Measurements from ENCODE around the gene DOK1.
A peak's percentile ranks its signal among the peaks of the same experiment; 100 is the strongest.

DOK1 gene

DNA sequence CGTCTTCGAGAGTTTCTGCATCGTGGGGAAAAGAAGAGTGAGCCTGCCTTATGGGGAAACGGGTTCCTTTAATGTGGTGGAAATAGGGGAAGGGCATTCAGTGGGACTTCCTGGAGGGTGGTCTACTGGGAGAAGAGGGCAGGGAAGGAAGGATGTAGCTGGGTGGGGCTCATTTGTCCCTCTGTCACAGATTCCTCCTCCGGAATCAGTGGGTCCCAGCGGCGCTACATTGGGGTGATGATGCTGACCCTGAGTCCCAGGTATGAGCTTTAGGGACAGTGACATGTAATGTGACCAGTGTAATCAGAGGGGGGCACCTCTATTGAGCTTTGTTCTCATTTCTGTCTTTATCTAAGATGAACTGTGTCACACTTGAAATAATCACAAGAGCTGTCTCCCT, 22.9 kb upstream of the DOK1 start:
- no peaks in the 10 kb centered on the region for H3K27me3 ChIP-seq (ENCODE audit: insufficient read depth, low read length)
- H2AFZ ChIP-seq (ENCODE audit: low read length), result no peak overlapping the region
- H3K9me2 ChIP-seq (ENCODE audit: low read depth, low read length), result no peaks in the 10 kb centered on the region
- H3K36me3 ChIP-seq (ENCODE audit: insufficient read depth, low read length), result peaks cover 45% of the 10 kb centered on the region
- peak overlapping the region; percentile 95; the same call in 1 of the 2 replicates for H3K4me2 ChIP-seq (ENCODE audit: low read length)
- TF ChIP-seq EZH2 (IDR thresholded peaks at IDR 0.05; ENCODE audit: borderline replicate concordance, low read length), result no peak
- TF ChIP-seq, protein P1, sequence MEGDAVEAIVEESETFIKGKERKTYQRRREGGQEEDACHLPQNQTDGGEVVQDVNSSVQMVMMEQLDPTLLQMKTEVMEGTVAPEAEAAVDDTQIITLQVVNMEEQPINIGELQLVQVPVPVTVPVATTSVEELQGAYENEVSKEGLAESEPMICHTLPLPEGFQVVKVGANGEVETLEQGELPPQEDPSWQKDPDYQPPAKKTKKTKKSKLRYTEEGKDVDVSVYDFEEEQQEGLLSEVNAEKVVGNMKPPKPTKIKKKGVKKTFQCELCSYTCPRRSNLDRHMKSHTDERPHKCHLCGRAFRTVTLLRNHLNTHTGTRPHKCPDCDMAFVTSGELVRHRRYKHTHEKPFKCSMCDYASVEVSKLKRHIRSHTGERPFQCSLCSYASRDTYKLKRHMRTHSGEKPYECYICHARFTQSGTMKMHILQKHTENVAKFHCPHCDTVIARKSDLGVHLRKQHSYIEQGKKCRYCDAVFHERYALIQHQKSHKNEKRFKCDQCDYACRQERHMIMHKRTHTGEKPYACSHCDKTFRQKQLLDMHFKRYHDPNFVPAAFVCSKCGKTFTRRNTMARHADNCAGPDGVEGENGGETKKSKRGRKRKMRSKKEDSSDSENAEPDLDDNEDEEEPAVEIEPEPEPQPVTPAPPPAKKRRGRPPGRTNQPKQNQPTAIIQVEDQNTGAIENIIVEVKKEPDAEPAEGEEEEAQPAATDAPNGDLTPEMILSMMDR (IDR thresholded peaks at IDR 0.05; ENCODE audit: low read length), result no peak
- H3K79me2 ChIP-seq (ENCODE audit: insufficient read depth, low read length), result peaks cover 10% of the 10 kb centered on the region
- H3K4me3 ChIP-seq (ENCODE audit: low read depth, low read length, poor library complexity, severe bottlenecking), result no peak overlapping the region
- H3F3A ChIP-seq (ENCODE audit: insufficient read depth, low read length), result no peaks in the 10 kb centered on the region
- no peak overlapping the region for H3K27ac ChIP-seq (ENCODE audit: low read depth, low read length, poor library complexity, severe bottlenecking)
- peaks cover 29% of the 10 kb centered on the region for H3K4me1 ChIP-seq (ENCODE audit: insufficient read depth, low read length, severe bottlenecking)
- H3K9ac ChIP-seq (ENCODE audit: low read length), result no peak overlapping the region; the same call in 1 of the 2 replicates
- H4K20me1 ChIP-seq (ENCODE audit: insufficient read depth, low read length), result no peaks in the 10 kb centered on the region
- H3K9me3 ChIP-seq (ENCODE audit: low read length), result no peaks in the 10 kb centered on the region

DNA sequence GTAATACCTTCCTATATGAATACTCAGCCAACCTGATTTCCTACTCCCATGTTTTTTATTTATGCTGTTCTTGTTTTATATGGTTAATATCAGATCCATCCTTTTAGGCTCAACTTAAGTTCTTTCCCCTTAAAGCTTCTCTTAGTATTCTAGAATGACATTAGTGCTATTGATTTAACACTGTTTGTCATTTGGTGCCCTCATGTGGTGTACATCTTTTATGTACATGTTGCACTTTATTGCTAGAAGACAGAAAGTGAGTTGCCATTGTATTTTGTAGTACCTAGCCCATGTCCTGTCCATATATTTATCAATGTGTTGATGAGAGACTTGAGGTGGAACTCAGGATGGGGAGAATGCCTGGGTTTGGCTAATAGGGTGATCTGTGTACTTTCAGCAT, 22.3 kb upstream of the DOK1 start:
- no peak overlapping the region for H3K4me2 ChIP-seq (ENCODE audit: low read length)
- TF ChIP-seq EZH2 (IDR thresholded peaks at IDR 0.05; ENCODE audit: borderline replicate concordance, low read length), result no peak
- TF ChIP-seq, protein P1 (IDR thresholded peaks at IDR 0.05; ENCODE audit: low read length), result peak; percentile 52

DNA sequence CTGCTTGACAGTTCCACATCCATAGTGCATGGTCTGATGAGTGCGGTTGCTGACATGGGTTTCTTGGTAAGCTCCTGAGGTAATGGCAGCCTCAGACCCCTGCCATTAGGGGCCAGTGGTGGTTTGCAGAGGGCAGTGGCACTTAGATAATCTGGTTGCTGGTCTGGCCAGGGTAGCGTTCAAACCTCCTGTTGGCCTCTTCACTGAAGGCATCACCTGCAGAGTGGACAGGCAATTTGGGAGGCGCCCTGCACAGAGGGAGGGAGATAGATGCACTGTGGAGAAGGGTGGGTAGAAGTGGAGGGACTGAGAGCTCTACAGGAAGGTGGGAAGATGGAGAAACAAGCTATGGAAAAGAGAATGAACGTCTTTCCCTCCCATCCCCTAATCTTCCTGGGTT, 21.1 kb upstream of the DOK1 start:
- no peak overlapping the region for H3K4me2 ChIP-seq (ENCODE audit: low read length)
- no peaks in the 10 kb centered on the region for H4K20me1 ChIP-seq (ENCODE audit: insufficient read depth, low read length)
- H3K36me3 ChIP-seq (ENCODE audit: insufficient read depth, low read length), result peaks cover 27% of the 10 kb centered on the region
- no peaks in the 10 kb centered on the region for H3F3A ChIP-seq (ENCODE audit: insufficient read depth, low read length)
- no peak overlapping the region for H2AFZ ChIP-seq (ENCODE audit: low read length)
- H3K4me1 ChIP-seq (ENCODE audit: insufficient read depth, low read length, severe bottlenecking), result peaks cover 20% of the 10 kb centered on the region
- no peaks in the 10 kb centered on the region for H3K27me3 ChIP-seq (ENCODE audit: insufficient read depth, low read length)
- TF ChIP-seq, protein P1 (IDR thresholded peaks at IDR 0.05; ENCODE audit: low read length), result no peak
- no peak for TF ChIP-seq EZH2 (IDR thresholded peaks at IDR 0.05; ENCODE audit: borderline replicate concordance, low read length)
- H3K27ac ChIP-seq (ENCODE audit: low read depth, low read length, poor library complexity, severe bottlenecking), result no peak overlapping the region
- H3K9me3 ChIP-seq (ENCODE audit: low read length), result no peaks in the 10 kb centered on the region
- no peak overlapping the region for H3K9ac ChIP-seq (ENCODE audit: low read length)
- H3K79me2 ChIP-seq (ENCODE audit: insufficient read depth, low read length), result peaks cover 8% of the 10 kb centered on the region
- H3K4me3 ChIP-seq (ENCODE audit: low read depth, low read length, poor library complexity, severe bottlenecking), result no peak overlapping the region
- H3K9me2 ChIP-seq (ENCODE audit: low read depth, low read length), result no peaks in the 10 kb centered on the region

More for the DNA sequence above, 22.3 kb upstream of the DOK1 start:
- H3K9me3 ChIP-seq (ENCODE audit: low read length), result no peaks in the 10 kb centered on the region
- H3K4me3 ChIP-seq (ENCODE audit: low read depth, low read length, poor library complexity, severe bottlenecking), result no peak overlapping the region
- no peaks in the 10 kb centered on the region for H3K9me2 ChIP-seq (ENCODE audit: low read depth, low read length)
- peaks cover 29% of the 10 kb centered on the region for H3K4me1 ChIP-seq (ENCODE audit: insufficient read depth, low read length, severe bottlenecking)
- no peak overlapping the region for H3K27ac ChIP-seq (ENCODE audit: low read depth, low read length, poor library complexity, severe bottlenecking)
- no peaks in the 10 kb centered on the region for H4K20me1 ChIP-seq (ENCODE audit: insufficient read depth, low read length)
- H3K9ac ChIP-seq (ENCODE audit: low read length), result no peak overlapping the region
- H3F3A ChIP-seq (ENCODE audit: insufficient read depth, low read length), result no peaks in the 10 kb centered on the region
- peaks cover 40% of the 10 kb centered on the region for H3K36me3 ChIP-seq (ENCODE audit: insufficient read depth, low read length)
- peaks cover 10% of the 10 kb centered on the region for H3K79me2 ChIP-seq (ENCODE audit: insufficient read depth, low read length)
- H3K27me3 ChIP-seq (ENCODE audit: insufficient read depth, low read length), result no peaks in the 10 kb centered on the region
- no peak overlapping the region for H2AFZ ChIP-seq (ENCODE audit: low read length)

Data from OCI-LY1 (cell line).